DOHH2 (cell line): ENCODE results near the gene PCDHB14.
A peak's percentile ranks its signal among the peaks of the same experiment; 100 is the strongest.
"Not testable (repeated sequence)": the region's sequence is repeated elsewhere in the genome, so short reads cannot be mapped to it uniquely, and the experiment has no call there.

Experiments
- H3F3A ChIP-seq: fragments of 200-600 bp; sonication (generic), shearing (Covaris generic); 2 replicates; pipeline ENCODE4 v1.6.0; 2016; ENCODE audit warnings: antibody characterized with exemption, mild to moderate bottlenecking; ENCODE audit not compliant: control insufficient read depth, insufficient read depth
- H3K27ac ChIP-seq: fragments of 200-600 bp; sonication (generic); 2 replicates; pipeline ENCODE4 v1.5.1; 2014; ENCODE audit warnings: low read depth, mild to moderate bottlenecking, low read length, moderate library complexity
- H3K27me3 ChIP-seq: fragments of 200-600 bp; sonication (generic); 2 replicates; pipeline ENCODE4 v1.6.1; 2014; ENCODE audit warnings: mild to moderate bottlenecking, low read length, mixed read lengths; ENCODE audit not compliant: control insufficient read depth
- H3K36me3 ChIP-seq: fragments of 200-600 bp; sonication (generic); 2 replicates; pipeline ENCODE4 v1.6.1; 2014; ENCODE audit warnings: mild to moderate bottlenecking, low read length, moderate library complexity, mixed read lengths; ENCODE audit not compliant: control insufficient read depth
- H3K4me1 ChIP-seq: fragments of 200-600 bp; sonication (generic); 2 replicates; pipeline ENCODE4 v1.6.1; 2014; ENCODE audit warnings: mild to moderate bottlenecking, low read length, mixed read lengths; ENCODE audit not compliant: control insufficient read depth
- H3K4me2 ChIP-seq: fragments of 200-600 bp; sonication (generic); 2 replicates; pipeline ENCODE4 v1.6.0; 2014; ENCODE audit warnings: mild to moderate bottlenecking, low read length, moderate library complexity
- H3K4me3 ChIP-seq: fragments of 200-600 bp; sonication (generic); 2 replicates; pipeline ENCODE4 v1.5.1; 2014; ENCODE audit warnings: mild to moderate bottlenecking, low read length, mixed read lengths
- H3K79me2 ChIP-seq: fragments of 200-600 bp; sonication (generic); 2 replicates; pipeline ENCODE4 v1.6.1; 2014; ENCODE audit warnings: mild to moderate bottlenecking, low read length, mixed read lengths; ENCODE audit not compliant: control insufficient read depth
- H3K9me2 ChIP-seq: fragments of 200-600 bp; sonication (generic); replicated peaks from 2 replicates; pipeline ENCODE4 v1.6.1; 2014; ENCODE audit warnings: mild to moderate bottlenecking, low read length, mixed read lengths; ENCODE audit not compliant: control insufficient read depth
- H3K9me3 ChIP-seq: fragments of 200-600 bp; sonication (generic); 2 replicates; pipeline ENCODE4 v1.6.1; 2014; ENCODE audit warnings: antibody characterized with exemption, low read length, mixed read lengths; ENCODE audit not compliant: control insufficient read depth, insufficient read depth
- H4K20me1 ChIP-seq: fragments of 200-600 bp; sonication (generic); 2 replicates; pipeline ENCODE4 v1.6.0; 2014; ENCODE audit warnings: low read depth, mild to moderate bottlenecking, antibody characterized with exemption, low read length, moderate library complexity; ENCODE audit not compliant: control insufficient read depth, insufficient read depth
- CTCF ChIP-seq: fragments of 200-600 bp; sonication (generic); IDR thresholded peaks from one replicate; pipeline ENCODE4 v1.5.1; 2014; ENCODE audit warnings: antibody characterized with exemption, mild to moderate bottlenecking, low read depth, low read length; ENCODE audit not compliant: poor library complexity, severe bottlenecking
- EZH2phosphoT487 ChIP-seq: fragments of 200-600 bp; sonication (generic); IDR thresholded peaks from 2 replicates; pipeline ENCODE4 v1.6.1; 2017; ENCODE audit warnings: borderline replicate concordance, mild to moderate bottlenecking, antibody characterized with exemption, low read length, moderate library complexity, mixed read lengths

Gene PCDHB14

GRCh38 chr5:141180313-141180712, 42.8 kb upstream of the PCDHB14 start:
- H3K4me3 ChIP-seq: no peak overlapping the region
- no peaks in the 10 kb centered on the region for H4K20me1 ChIP-seq
- H3K27ac ChIP-seq: no peak overlapping the region
- no peaks in the 10 kb centered on the region for H3K27me3 ChIP-seq
- H3K36me3 ChIP-seq: no peaks in the 10 kb centered on the region
- H3K9me3 ChIP-seq: no peaks in the 10 kb centered on the region
- H3K9me2 ChIP-seq: no peaks in the 10 kb centered on the region
- H3F3A ChIP-seq: no peaks in the 10 kb centered on the region
- no peaks in the 10 kb centered on the region for H3K4me1 ChIP-seq
- H3K4me2 ChIP-seq: no peak overlapping the region
- no peak for TF ChIP-seq CTCF
- no peak for TF ChIP-seq EZH2phosphoT487
- no peaks in the 10 kb centered on the region for H3K79me2 ChIP-seq

GRCh38 chr5:141182248-141182647, 40.9 kb upstream of the PCDHB14 start, which contains the start of gene PCDHB16:
Gene PCDHB16 (plus strand): TSS chr5:141182387. CDS start chr5:141182560, 173 bp downstream.
- H3K4me3 ChIP-seq: no peak within 1 kb of the TSS
- no peaks in the 10 kb centered on the region for H3F3A ChIP-seq
- no peaks in the 10 kb centered on the region for H3K9me2 ChIP-seq
- H3K4me1 ChIP-seq: 0 out of 2 replicates have a peak, but pooled peaks cover 3% of the 10 kb centered on the region
- no peaks in the 10 kb centered on the region for H3K9me3 ChIP-seq
- no peaks in the 10 kb centered on the region for H3K27me3 ChIP-seq
- H3K27ac ChIP-seq: no peak within 1 kb of the TSS
- H3K36me3 ChIP-seq: no peaks in the 10 kb centered on the region
- H3K4me2 ChIP-seq: no peak within 1 kb of the TSS
- no peak for TF ChIP-seq EZH2phosphoT487
- peak; percentile 78 for TF ChIP-seq CTCF
- no peaks in the 10 kb centered on the region for H3K79me2 ChIP-seq
- no peaks in the 10 kb centered on the region for H4K20me1 ChIP-seq

GRCh38 chr5:141184117-141184855, 38.9 kb upstream of the PCDHB14 start:
- not testable (repeated sequence) for H3K9me2 ChIP-seq, H3K9me3 ChIP-seq, H3K36me3 ChIP-seq, H3K27ac ChIP-seq, H3F3A ChIP-seq, H4K20me1 ChIP-seq, H3K4me1 ChIP-seq, H3K79me2 ChIP-seq, H3K4me3 ChIP-seq, H3K4me2 ChIP-seq, H3K27me3 ChIP-seq

- H3K4me2 ChIP-seq: peak within 1 kb of the TSS; percentile 62
- H3K9me2 ChIP-seq: no peaks in the 10 kb centered on the region
- TF ChIP-seq CTCF (peak; percentile 94), EZH2phosphoT487 (no peak)
- H3K4me1 ChIP-seq: 0 out of 2 replicates have a peak, but pooled peaks cover 3% of the 10 kb centered on the region
- no peaks in the 10 kb centered on the region for H3K36me3 ChIP-seq
- H3K27me3 ChIP-seq: no peaks in the 10 kb centered on the region
- no peaks in the 10 kb centered on the region for H4K20me1 ChIP-seq
- no peak within 1 kb of the TSS for H3K27ac ChIP-seq
- H3K79me2 ChIP-seq: no peaks in the 10 kb centered on the region
- H3K4me3 ChIP-seq: peak within 1 kb of the TSS; percentile 54
- H3F3A ChIP-seq: no peaks in the 10 kb centered on the region
- no peaks in the 10 kb centered on the region for H3K9me3 ChIP-seq
Observed at GRCh38 chr5:141186897-141187512, 36.1 kb upstream of the PCDHB14 start, which contains the start of gene PCDHB9. Gene PCDHB9 (plus strand): TSS chr5:141187161. CDS start chr5:141187319, 158 bp downstream.

- not testable (repeated sequence) for H3K27me3 ChIP-seq, H3K9me2 ChIP-seq, H3K79me2 ChIP-seq, H3K27ac ChIP-seq, H3K36me3 ChIP-seq, H4K20me1 ChIP-seq, H3F3A ChIP-seq, H3K4me1 ChIP-seq, H3K9me3 ChIP-seq, H3K4me3 ChIP-seq, H3K4me2 ChIP-seq
Observed at GRCh38 chr5:141188682-141189081, 34.5 kb upstream of the PCDHB14 start.
